GM12891 (cell line): ENCODE results near the gene PRLH.

ENCODE experiments used
- DNase-seq: peaks from one replicate; pipeline ENCODE4 v3.0.0; 2011; ENCODE audit warnings: low spot score; ENCODE audit not compliant: insufficient read length
- FAIRE-seq: peaks from 2 replicates; lab custom pipeline; 2011; peaks lifted over from hg19 to GRCh38; lab: Jason Lieb, UNC
- PAX5 ChIP-seq: IDR thresholded peaks from 2 replicates; pipeline ENCODE4 v1.6.1; 2011; ENCODE audit warnings: low read length, moderate library complexity, mild to moderate bottlenecking; ENCODE audit not compliant: insufficient read depth, severe bottlenecking
- POLR2A ChIP-seq: IDR thresholded peaks from 2 replicates; pipeline ENCODE4 v1.6.1; 2011; ENCODE audit warnings: low read depth, low read length, control low read depth
- POLR2AphosphoS5 ChIP-seq: IDR thresholded peaks from 2 replicates; pipeline ENCODE4 v1.6.1; 2011; ENCODE audit warnings: low read depth, low read length, control low read depth
- POU2F2 ChIP-seq: IDR thresholded peaks from 2 replicates; pipeline ENCODE4 v1.6.1; 2011; ENCODE audit warnings: low read depth, mild to moderate bottlenecking, control low read depth, low read length, moderate library complexity
- SPI1 ChIP-seq: IDR thresholded peaks from 2 replicates; pipeline ENCODE4 v1.6.1; 2011; ENCODE audit warnings: low read depth, low read length, control low read depth
- TAF1 ChIP-seq: IDR thresholded peaks from 2 replicates; pipeline ENCODE4 v1.6.1; 2011; ENCODE audit warnings: low read depth, low read length, control low read depth

Gene PRLH

DNA sequence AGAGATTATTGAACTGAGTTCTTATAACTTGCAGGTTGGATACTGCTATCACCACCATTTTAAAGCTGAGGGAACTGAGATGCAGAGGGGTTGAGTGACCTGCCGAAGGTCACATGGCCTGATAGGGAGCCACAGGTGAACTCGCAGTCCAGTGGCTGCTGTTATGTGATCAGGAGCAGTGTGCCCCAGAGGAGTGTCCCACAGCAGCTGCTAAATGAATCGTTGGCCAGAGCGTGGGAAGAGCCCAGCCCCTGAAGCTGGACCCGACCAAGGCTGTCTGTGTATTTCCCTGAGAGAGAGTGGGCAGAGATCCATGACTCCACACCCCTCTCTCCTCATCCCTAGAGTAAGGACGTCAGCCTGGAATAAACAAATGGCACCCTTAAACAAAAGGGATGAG lies 26.7 kb upstream of the PRLH start:
- no peak for TF ChIP-seq POLR2A
- no peak for TF ChIP-seq TAF1
- no peak for TF ChIP-seq POU2F2
- TF ChIP-seq SPI1, result no peak
- TF ChIP-seq POLR2AphosphoS5, result no peak
- TF ChIP-seq PAX5, result no peak
- FAIRE-seq (no peak), DNase-seq (no peak)

- FAIRE-seq (no peak), DNase-seq (no peak)
- no peak for TF ChIP-seq TAF1
- no peak for TF ChIP-seq PAX5
- TF ChIP-seq POLR2AphosphoS5, result no peak
- no peak for TF ChIP-seq POU2F2
- TF ChIP-seq POLR2A, result no peak
- no peak for TF ChIP-seq SPI1
Observed at GRCh38 chr2:237540223-237540775, 26.1 kb upstream of the PRLH start.

DNA sequence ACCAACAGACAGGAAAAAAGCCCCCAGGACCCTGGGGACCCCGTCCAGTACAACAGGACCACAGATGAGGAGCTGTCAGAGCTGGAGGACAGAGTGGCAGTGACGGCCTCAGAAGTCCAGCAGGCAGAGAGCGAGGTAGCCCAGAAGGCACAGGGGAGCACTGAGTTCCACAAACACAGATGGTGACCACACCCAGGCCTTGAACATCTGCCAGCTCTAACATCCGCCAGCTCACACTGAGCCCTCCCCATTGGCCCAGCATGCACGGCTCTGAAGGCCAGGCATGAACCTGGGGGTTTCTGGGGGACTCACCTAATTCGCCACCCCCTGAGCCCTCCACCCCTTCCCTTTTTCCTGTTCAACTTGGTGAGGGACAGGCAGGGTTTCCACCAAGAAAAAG lies 25.6 kb upstream of the PRLH start:
- TF ChIP-seq TAF1 (no peak), POLR2AphosphoS5 (no peak), PAX5 (no peak), POU2F2 (no peak), SPI1 (no peak), POLR2A (no peak)
- FAIRE-seq (no peak), DNase-seq (no peak)

- FAIRE-seq (no peak), DNase-seq (no peak)
- TF ChIP-seq PAX5 (no peak), SPI1 (no peak), POU2F2 (no peak), POLR2AphosphoS5 (no peak), POLR2A (no peak), TAF1 (no peak)
Observed at GRCh38 chr2:237541243-237541642, 25.1 kb upstream of the PRLH start.

- no peak for DNase-seq
- no peak for FAIRE-seq
- TF ChIP-seq SPI1, result no peak
- no peak for TF ChIP-seq POLR2A
- TF ChIP-seq POLR2AphosphoS5, result no peak
- no peak for TF ChIP-seq POU2F2
- TF ChIP-seq TAF1, result no peak
- TF ChIP-seq PAX5, result no peak
Observed at GRCh38 chr2:237542001-237542704, 24.2 kb upstream of the PRLH start.

- DNase-seq, result no peak
- FAIRE-seq, result no peak
- no peak for TF ChIP-seq POLR2AphosphoS5
Observed at GRCh38 chr2:237546040-237546875, 20.1 kb upstream of the PRLH start.

GRCh38 chr2:237546876-237547395 lies 19.4 kb upstream of the PRLH start:
- FAIRE-seq, result no peak
- DNase-seq, result no peak
- no peak for TF ChIP-seq POLR2AphosphoS5
- TF ChIP-seq POU2F2, result no peak
- no peak for TF ChIP-seq POLR2A
- no peak for TF ChIP-seq TAF1
- no peak for TF ChIP-seq PAX5
- TF ChIP-seq SPI1, result no peak

DNA sequence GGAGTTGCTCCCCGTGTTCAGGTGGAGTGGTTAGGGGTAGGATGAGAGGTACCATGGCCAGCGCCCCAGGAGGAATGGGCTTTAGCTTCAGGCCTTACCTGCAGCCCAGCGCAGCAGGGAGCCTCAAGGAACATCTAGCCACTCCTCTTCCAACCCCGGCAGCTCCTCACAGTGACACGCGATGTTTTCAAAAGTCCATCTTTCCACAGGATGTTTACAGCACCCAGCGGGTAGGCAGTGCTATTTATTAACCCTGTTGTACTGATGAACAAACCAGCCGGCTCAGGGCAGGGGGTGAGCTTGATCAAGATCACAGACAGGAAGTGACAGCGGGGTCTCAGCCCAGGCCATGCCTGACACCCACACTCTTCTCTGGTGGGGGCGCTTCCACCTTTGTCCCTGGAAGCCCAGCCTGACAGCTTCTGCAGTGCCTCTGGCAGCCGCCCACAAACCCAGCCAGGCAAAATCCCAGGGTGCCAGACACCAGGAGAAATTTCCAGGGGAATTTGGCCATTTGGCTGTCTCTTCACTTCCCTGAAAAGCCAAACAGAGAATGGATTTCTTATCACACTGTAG lies 18.4 kb upstream of the PRLH start:
- DNase-seq (no peak), FAIRE-seq (no peak)
- no peak for TF ChIP-seq POLR2A
- TF ChIP-seq SPI1, result no peak
- TF ChIP-seq TAF1, result no peak
- TF ChIP-seq POLR2AphosphoS5, result no peak
- no peak for TF ChIP-seq PAX5
- no peak for TF ChIP-seq POU2F2

DNA sequence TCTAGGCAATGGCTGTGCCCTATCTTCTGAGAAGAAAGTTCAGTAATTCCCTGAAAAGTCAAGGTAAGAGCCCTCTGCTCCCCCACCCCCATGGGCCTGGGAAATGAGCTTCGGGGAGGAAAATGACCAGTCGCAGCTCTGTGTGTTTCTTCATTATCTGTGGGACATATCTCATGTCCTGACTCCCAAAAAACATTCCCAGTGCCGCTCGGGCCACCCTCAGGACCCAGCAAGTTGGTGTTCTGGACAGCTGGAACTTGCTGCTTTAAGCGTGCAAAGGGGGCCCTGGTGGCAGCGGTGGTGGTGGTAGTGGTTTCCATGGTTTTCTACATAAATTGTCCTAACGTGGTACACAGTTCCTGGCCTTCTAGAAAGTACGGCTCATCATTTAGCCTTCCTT lies 17.2 kb upstream of the PRLH start:
- DNase-seq (no peak), FAIRE-seq (no peak)
- TF ChIP-seq PAX5 (no peak), POLR2A (no peak), POU2F2 (no peak), SPI1 (no peak), TAF1 (no peak), POLR2AphosphoS5 (no peak)
